ENCODE measurements around the gene TSPAN9. TPM values are rescaled to one million over a fixed set of nuclear protein-coding genes. Genes with fewer than 3 reads are reported as not detected.

TSPAN9 gene
- total and polyA plus RNA-seq, 9 of the 15 experiments (the other 6 are each of a cell fraction or from before 2014, with no cell fraction given), result 0.23 to 2.1 (median 0.60) TPM; not detected in 2

DNA sequence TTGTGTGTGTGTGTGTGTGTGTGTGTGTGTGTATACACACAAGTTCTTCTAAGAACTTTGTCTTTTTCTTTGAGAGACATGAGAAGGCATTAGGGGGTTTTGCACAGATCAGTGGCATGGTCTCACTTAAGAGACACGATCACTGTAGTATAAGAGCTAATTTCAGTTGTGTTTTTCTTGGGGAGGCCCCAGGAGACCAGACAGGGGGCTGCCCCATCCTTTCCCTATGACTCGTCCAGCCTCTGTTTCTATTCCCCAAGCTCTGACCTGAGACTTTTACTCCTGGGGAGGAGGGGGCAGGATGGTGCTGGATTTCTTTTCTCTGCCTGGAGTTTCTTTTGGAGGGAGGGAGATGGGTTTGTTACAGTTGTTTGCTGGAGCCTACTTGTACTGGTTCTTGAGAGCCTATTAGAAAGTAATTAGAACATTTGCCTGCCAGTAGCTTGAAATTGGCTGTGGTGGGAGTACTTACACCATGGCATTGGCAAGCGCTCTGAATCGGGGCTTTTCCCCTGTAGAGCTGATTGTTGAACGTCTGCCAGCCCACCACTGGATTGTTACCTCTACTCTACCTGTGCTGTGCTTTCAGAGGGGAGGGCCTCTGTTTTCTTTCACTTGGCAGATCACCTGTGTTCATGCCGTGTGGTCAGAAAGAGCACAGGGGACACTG is 109.5 kb downstream of the TSPAN9 start:
- no peaks in the 10 kb centered on the region for H3K79me2 ChIP-seq (ENCODE audit: control insufficient read depth, insufficient read depth, low read length)
- no peaks in the 10 kb centered on the region for H3K36me3 ChIP-seq (ENCODE audit: control insufficient read depth, insufficient read depth, low read length)
- no peaks in the 10 kb centered on the region for H3K9me3 ChIP-seq (replicated peaks; ENCODE audit: control insufficient read depth, insufficient read depth, low read depth, low read length)
- no peak for DNase-seq (ENCODE audit: extremely low read depth in 1 of 4, low spot score in 3 of 4)
- CTCF ChIA-PET (ENCODE audit: low intra/inter-chr PET ratio), result no interaction called here
- no peaks in the 10 kb centered on the region for H3K9me1 ChIP-seq (ENCODE audit: control insufficient read depth, insufficient read depth, low read length)
- H3K9ac ChIP-seq (ENCODE audit: insufficient read depth in 1 of 2, low read depth in 2 of 2, low read length in 2 of 2), result no peak overlapping the region
- no peak for ATAC-seq
- no peak overlapping the region for H3K27ac ChIP-seq (ENCODE audit: extremely low read depth, low read depth, low read length)
- H3K4me2 ChIP-seq (ENCODE audit: insufficient read depth, low read length), result no peak overlapping the region
- in situ Hi-C loops (cut with MboI) (no loop called here), intact Hi-C loops (cut with micrococcal nuclease) (no loop called here)
- POLR2A ChIA-PET, result interaction anchor here (0.7 kb wide), 2 partner anchors 16 to 252 kb away, joined by 3 read pairs; no protein-coding TSS in a partner anchor
- FAIRE-seq, result no peak
- peaks cover 0 to 24% of the 10 kb centered on the region in 2 experiments; a peak in 1 of 5 replicates for H3K27me3 ChIP-seq (ENCODE audit: control insufficient read depth in 2 of 2, insufficient read depth in 2 of 2, low read length in 2 of 2)
- H4K20me1 ChIP-seq (replicated peaks; ENCODE audit: control insufficient read depth, insufficient read depth, low read length), result peaks cover 7% of the 10 kb centered on the region; the same call in 1 of the 2 replicates
- H3K4me1 ChIP-seq (replicated peaks in 1 of 2; ENCODE audit: control insufficient read depth in 2 of 2, insufficient read depth in 2 of 2, low read length in 2 of 2), result no peaks in the 10 kb centered on the region
- TF ChIP-seq SREBF1 (IDR thresholded peaks at IDR 0.05; ENCODE audit: borderline replicate concordance, low read depth, low read length), result no peak
- no peak for TF ChIP-seq RB1 (IDR thresholded peaks at IDR 0.05; ENCODE audit: low read depth)
- H2AFZ ChIP-seq (ENCODE audit: low read depth, low read length), result no peak overlapping the region
- WGBS (ENCODE audit: insufficient coverage, low coverage, missing lambda C conversion rate), result 3% methylated on average over 5 of the region's 6 CpGs
- BruUV-seq (replicated peaks), result no TSS peak
- H3K4me3 ChIP-seq, result no peak overlapping the region

DNA sequence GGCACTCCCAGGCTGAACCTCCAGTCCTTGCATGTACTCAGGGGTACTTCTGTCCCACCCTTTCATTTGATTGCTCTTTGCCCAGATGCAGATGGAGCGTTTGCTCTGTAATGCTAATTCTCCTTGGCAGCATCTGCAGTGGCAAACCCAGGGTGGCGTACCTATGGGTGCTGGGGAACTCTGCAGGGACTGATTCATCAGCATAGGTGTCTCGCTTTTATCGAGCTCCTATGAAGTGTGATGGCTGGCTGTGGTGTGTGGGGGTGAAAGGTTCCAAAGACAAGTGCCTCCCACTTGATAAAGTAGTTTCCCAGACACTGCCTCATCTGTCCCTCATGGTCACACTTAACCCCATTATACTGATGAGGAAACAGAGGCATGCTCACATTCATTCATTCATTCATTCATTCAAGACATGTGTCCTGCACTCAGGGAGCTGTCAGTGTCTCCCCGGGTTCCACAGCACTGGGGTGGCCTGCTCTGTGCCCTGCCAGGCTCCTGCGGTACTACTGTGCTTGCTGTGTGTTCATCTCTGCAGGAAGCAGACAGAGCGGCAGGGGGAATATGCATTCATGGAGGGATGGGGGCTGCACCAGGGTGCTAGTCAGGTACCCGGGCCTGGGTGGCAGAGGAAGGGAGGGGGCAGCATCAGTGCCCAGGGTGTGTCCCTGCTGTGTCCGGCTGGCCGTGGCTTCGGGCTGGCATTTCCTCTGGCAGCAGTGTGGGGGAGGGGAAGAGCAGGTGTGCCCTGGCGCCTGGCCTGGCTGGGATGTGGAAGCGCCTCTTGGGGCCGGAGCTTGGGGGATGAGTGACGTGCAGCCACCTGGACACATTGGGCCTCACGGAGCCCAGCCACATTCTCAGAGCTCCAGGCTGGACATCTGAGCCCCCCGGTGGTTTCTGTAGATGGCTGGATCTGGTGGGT is 110.9 kb downstream of the TSPAN9 start:
- BruUV-seq (replicated peaks), result no TSS peak
- Histone ChIP-seq H3K36me3 (ENCODE audit: control insufficient read depth, insufficient read depth, low read length) (no peaks in the 10 kb centered on the region), H4K20me1 (replicated peaks; ENCODE audit: control insufficient read depth, insufficient read depth, low read length) (peaks cover 7% of the 10 kb centered on the region; the same call in 1 of the 2 replicates), H3K4me1 (replicated peaks in 1 of 2; ENCODE audit: control insufficient read depth in 2 of 2, insufficient read depth in 2 of 2, low read length in 2 of 2) (no peaks in the 10 kb centered on the region), H3K79me2 (ENCODE audit: control insufficient read depth, insufficient read depth, low read length) (no peaks in the 10 kb centered on the region), H3K9me3 (replicated peaks; ENCODE audit: control insufficient read depth, insufficient read depth, low read depth, low read length) (no peaks in the 10 kb centered on the region), H3K27me3 (ENCODE audit: control insufficient read depth in 2 of 2, insufficient read depth in 2 of 2, low read length in 2 of 2) (peaks cover 0 to 19% of the 10 kb centered on the region in 2 experiments; a peak in 1 of 5 replicates), H3K27ac (ENCODE audit: extremely low read depth, low read depth, low read length) (no peak overlapping the region), H2AFZ (ENCODE audit: low read depth, low read length) (no peak overlapping the region), H3K4me2 (ENCODE audit: insufficient read depth, low read length) (no peak overlapping the region), H3K4me3 (no peak overlapping the region), H3K9ac (ENCODE audit: insufficient read depth in 1 of 2, low read depth in 2 of 2, low read length in 2 of 2) (no peak overlapping the region), H3K9me1 (ENCODE audit: control insufficient read depth, insufficient read depth, low read length) (no peaks in the 10 kb centered on the region)
- ChIA-PET CTCF (ENCODE audit: low intra/inter-chr PET ratio) (no interaction called here), POLR2A (interaction anchor here (0.7 to 1.0 kb wide), 2 partner anchors 131 to 253 kb away, joined by 3 read pairs; no protein-coding TSS in a partner anchor)
- in situ Hi-C loops (cut with MboI), result no loop called here
- DNase-seq (ENCODE audit: extremely low read depth in 1 of 4, low spot score in 3 of 4) (no peak), FAIRE-seq (no peak), ATAC-seq (no peak)
- TF ChIP-seq, protein P1, sequence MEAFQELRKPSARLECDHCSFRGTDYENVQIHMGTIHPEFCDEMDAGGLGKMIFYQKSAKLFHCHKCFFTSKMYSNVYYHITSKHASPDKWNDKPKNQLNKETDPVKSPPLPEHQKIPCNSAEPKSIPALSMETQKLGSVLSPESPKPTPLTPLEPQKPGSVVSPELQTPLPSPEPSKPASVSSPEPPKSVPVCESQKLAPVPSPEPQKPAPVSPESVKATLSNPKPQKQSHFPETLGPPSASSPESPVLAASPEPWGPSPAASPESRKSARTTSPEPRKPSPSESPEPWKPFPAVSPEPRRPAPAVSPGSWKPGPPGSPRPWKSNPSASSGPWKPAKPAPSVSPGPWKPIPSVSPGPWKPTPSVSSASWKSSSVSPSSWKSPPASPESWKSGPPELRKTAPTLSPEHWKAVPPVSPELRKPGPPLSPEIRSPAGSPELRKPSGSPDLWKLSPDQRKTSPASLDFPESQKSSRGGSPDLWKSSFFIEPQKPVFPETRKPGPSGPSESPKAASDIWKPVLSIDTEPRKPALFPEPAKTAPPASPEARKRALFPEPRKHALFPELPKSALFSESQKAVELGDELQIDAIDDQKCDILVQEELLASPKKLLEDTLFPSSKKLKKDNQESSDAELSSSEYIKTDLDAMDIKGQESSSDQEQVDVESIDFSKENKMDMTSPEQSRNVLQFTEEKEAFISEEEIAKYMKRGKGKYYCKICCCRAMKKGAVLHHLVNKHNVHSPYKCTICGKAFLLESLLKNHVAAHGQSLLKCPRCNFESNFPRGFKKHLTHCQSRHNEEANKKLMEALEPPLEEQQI (IDR thresholded peaks at IDR 0.05), result no peak
- TF ChIP-seq ZNF24 (IDR thresholded peaks at IDR 0.05), result peak; percentile 70
- WGBS (ENCODE audit: insufficient coverage, low coverage, missing lambda C conversion rate), result 1% methylated on average over 12 of the region's 17 CpGs
- intact Hi-C loops (cut with micrococcal nuclease), result no loop called here

Data from K562 (cell line).